ENCODE measurements around the gene MOB2.

MOB2 gene

GRCh38 chr11:1486054-1486825, at the start of gene MOB2:
Gene MOB2, minus strand, starts transcription at chr11:1486779. Its CDS starts 223 bp downstream, at chr11:1486556.
- no peak for DNase-seq

GRCh38 chr11:1534682-1535081, 48.1 kb upstream of the MOB2 start:
- no peak for DNase-seq

GRCh38 chr11:1534171-1534570, 47.6 kb upstream of the MOB2 start:
- no peak for DNase-seq

- no peak for DNase-seq
Measured at GRCh38 chr11:1533342-1533725, 46.8 kb upstream of the MOB2 start.

- DNase-seq: no peak
Measured at GRCh38 chr11:1532606-1533341, 46.2 kb upstream of the MOB2 start.

- DNase-seq: no peak
Measured at GRCh38 chr11:1532014-1532586, 45.5 kb upstream of the MOB2 start.

- DNase-seq: no peak
Measured at GRCh38 chr11:1531449-1532013, 45.0 kb upstream of the MOB2 start.

GRCh38 chr11:1530686-1531448, 44.3 kb upstream of the MOB2 start:
- DNase-seq: no peak

- no peak for DNase-seq
Measured at GRCh38 chr11:1529774-1530173, 43.2 kb upstream of the MOB2 start.

- DNase-seq: no peak
Measured at GRCh38 chr11:1529286-1529685, 42.7 kb upstream of the MOB2 start.

GRCh38 chr11:1528710-1529109, 42.1 kb upstream of the MOB2 start:
- DNase-seq: no peak

GRCh38 chr11:1526785-1527184, 40.2 kb upstream of the MOB2 start:
- DNase-seq: no peak

GRCh38 chr11:1523779-1524178, 37.2 kb upstream of the MOB2 start:
- no peak for DNase-seq

- no peak for DNase-seq
Measured at GRCh38 chr11:1523077-1523476, 36.5 kb upstream of the MOB2 start.

- DNase-seq: no peak
Measured at GRCh38 chr11:1522081-1522424, 35.5 kb upstream of the MOB2 start.

GRCh38 chr11:1521382-1522080, 35.0 kb upstream of the MOB2 start:
- DNase-seq: no peak

- DNase-seq: no peak
Measured at GRCh38 chr11:1520663-1521267, 34.2 kb upstream of the MOB2 start.

- no peak for DNase-seq
Measured at GRCh38 chr11:1520209-1520662, 33.7 kb upstream of the MOB2 start.

- DNase-seq: no peak
Measured at GRCh38 chr11:1519028-1520010, 32.7 kb upstream of the MOB2 start.

GRCh38 chr11:1518301-1518700, 31.7 kb upstream of the MOB2 start:
- DNase-seq: no peak
